GM18861 (cell line): ENCODE data around the gene LMOD3.

Experiments
- ATAC-seq: cut with Tn5 transposase; IDR thresholded peaks from one replicate; pipeline ENCODE4 v1.9.1; 2021; ENCODE audit not compliant: unreplicated experiment

The LMOD3 gene

GRCh38 chr3:69094467-69095205 is 27.8 kb downstream of the LMOD3 start:
- ATAC-seq: no peak

DNA sequence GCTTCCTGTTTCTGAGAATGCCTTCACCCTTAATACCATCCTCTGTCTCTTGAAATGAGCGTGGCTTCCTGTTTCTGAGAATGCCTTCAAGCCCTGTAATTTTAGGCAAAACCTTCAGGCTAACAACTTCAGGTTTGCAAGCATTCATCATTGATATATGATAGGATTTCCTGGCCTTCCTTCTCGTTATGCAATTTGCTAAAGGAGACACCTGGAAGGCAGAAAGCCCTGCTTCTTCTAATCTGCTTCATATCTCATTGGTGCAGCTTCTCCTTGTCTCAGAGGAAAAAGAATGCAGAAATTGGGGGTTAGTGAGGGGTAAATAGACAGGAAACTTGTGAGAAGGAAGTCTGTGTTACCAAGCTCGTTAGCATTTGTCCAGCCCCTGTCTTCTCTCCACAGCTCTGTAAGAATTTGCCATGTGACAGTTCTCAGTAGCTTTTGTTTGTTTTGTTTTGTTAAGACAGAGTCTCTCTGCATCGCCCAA is 30.3 kb downstream of the LMOD3 start:
- ATAC-seq: peak; percentile 71

- ATAC-seq: no peak
Observed at GRCh38 chr3:69091389-69092029, 30.9 kb downstream of the LMOD3 start.

DNA sequence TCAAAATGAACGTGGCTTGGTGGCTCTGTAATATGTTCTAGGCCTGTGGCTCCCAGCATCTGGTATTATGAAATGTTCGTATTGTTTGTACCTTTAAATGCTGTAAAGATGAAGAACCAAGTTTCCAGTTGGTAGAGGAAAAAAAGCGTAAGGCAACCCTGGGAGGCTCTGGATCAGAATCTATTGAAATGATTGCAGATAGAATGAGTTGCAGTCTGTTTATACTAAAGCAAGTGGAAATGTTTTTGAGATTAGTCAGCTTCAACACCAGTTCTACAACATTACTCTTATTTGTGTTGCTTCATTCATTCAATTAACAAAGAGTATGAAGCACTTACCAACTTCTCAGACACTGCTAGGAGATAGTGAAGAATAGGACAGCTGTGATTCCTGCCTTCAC is 32.4 kb downstream of the LMOD3 start:
- no peak for ATAC-seq

DNA sequence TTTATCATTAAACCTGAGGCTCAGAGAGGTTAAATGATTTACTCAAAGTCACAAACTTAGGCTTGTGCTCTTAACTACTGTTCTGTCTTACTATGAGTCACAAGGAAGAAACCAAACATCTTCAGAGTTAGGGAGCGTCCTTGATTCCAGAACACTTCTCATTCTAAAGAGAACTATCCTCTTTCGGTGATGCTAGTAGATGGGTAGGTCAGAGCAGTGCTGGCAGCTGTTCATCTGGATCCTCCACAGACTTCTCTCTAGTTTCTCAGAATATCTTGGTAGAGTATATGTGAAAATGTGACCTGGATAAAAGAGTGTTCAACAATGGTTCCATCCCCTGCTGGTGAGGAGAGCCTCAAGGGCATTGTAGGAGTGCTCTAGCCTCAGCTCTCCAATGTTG is 34.3 kb downstream of the LMOD3 start:
- peak; percentile 35 for ATAC-seq

DNA sequence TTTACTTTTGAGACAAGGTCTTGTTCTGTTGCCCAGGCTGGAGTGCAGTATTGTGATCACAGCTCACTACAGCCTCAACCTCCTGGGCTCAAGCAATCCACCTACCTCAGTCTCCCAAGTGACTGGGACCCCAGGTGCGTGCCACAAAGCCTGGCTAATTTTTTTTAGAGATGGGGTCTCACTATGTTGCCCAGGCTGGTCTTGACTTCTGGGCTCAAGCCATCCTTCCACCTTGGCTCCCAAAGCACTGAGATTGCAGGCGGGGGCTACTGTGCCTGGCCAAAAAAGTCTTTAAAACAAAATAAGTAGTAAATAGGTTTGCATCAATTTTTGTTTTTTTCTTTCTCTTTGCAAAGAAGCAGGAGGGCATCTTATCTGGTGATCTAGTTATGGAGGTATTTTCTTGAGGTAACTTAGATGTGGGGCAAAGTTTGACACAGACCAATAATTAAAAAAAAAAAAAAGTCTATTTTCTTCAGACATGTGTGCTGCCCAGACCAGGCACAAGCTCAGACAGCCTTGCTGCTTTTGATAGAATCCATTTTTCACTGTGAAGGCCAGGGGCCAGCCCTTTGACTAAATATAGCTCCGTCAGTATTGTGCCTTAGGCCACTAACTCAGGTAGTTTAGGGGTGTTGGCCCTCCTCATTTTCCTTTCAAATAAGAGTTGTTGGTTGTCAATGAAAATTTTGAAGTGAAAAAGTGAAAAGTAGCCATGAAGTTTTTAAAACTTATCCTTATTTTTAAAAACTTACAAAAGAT is 35.2 kb downstream of the LMOD3 start:
- ATAC-seq: no peak

DNA sequence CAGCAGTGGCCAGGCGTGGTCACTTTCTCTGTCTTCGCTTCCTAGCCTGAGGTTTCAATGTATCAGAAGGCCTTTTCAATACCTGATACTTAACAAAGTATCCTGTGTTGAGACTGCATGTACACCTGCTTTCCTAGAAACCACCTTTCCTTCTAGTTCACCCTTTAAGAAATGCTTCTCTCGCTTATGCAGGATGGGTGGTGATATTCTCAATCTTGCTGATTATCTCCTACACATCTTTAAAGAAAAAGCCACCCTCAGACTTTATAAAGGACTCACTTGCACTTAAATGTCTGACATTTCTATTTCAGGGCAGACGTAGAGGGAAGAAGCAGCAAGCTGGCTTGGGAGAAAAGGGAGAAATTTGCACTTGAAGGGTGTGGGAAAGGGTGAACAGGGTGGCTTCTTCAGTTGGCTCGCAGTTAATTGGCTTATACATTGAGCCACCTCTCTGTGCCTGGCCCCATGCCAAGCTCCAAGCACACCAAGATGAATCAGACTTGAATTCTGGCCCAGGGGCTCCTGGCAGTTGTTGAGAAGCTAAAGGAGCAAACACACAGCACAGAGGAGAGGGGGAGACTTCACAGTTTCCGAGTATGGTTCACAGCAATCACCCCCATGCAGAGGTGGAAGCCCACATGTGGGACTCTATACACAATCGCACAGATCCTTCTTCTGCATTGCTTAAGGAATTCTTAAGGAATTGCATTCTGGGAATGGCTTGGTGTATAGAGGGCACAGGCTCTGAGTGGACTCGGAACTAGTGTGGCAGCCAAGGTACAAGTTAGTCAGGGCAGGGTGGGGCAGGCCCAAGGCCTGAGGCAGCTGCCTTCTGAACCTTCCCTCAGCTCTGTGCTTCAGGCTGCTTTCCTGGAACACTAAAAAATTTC is 36.3 kb downstream of the LMOD3 start:
- ATAC-seq: no peak

DNA sequence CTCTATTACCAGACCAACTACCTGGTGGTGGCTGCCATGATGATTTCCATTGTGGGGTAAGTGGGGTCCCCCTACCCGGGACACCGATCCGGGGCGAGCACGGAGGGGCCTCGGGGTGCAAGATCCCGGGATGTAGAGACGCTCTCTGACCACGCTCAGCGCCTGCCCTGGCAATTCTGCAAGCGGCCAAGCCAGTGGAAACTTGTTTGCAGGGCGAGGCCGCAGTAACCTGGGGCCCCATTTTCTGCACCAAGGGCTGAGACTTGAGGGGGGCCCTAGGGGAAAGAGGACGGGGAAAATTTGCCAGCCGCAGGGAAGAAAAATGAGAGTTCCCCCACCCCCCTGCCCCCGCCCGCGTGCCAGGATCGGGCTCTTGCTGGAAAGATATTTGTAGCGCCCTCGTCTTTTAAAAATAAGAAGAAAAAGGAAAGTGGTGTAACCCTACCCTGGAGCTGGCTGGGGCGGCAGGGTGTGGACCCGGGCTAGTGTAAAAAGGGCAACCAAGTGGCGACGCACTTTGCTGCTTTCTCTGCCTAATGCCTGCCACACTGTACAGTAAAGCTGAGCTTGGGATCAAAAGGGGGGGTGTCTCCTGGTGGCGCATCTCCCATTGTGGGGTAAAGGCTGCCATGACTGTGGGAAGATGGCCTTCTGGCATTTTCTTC is 37.1 kb downstream of the LMOD3 start:
- no peak for ATAC-seq

DNA sequence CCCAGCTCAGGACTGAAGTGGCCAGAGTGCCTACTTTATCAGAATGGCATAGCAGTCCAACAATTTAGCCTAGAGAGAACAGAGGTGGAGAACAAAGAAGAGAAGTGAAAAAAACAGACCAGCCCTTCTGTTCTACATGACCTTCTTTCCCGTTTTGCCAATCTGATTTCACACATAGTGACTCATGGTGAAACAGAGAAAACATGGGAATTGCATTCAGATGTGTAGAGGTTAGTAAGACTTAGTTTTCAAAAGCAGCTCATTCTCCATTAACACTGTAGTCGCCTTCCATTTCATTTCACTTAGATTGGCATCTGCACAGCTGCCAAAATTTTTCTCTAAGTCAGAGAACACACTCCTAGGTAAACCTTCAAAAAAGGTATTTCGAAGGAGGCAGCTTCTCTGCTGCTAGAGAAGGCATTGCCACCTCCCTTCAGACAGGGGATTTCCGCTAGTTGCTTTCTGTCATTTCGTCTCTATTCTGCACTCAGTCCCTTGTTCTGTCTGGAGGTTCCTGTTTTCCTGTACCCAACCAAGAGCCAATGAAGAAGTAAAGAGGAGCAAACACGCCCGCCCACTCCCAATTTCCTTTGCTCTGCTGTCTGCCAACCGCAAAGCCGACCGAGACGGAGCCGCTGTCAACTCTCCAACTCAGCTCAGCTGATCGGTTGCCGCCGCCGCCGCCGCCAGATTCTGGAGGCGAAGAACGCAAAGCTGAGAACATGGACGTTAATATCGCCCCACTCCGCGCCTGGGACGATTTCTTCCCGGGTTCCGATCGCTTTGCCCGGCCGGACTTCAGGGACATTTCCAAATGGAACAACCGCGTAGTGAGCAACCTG is 37.8 kb downstream of the LMOD3 start, which contains the start of gene ARL6IP5:
Gene ARL6IP5, plus strand, starts transcription at position 612 of the 842 bp plus-strand sequence. Its CDS starts 111 bp downstream, at position 723.
- peak; percentile 44 for ATAC-seq

GRCh38 chr3:69082805-69083204 is 39.6 kb downstream of the LMOD3 start:
- ATAC-seq: peak; percentile 68

DNA sequence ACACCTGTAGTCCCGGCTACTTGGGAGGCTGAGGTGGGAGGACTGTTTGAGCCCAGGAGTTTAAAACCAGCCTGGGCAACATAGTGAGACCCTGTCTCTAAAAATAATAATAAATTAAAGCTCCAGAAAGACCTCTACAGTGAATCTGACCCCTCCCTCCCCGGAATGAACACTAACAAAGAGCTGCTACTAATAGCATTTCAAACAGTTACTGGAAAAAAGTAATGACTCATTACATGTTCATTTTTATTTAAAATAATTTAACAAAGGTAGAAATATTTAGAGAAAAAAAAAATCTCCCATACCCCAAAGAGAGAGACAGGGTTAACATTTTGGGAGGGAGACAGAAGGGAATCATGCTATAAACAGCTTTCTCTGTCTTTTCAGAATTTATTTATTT is 40.0 kb downstream of the LMOD3 start:
- no peak for ATAC-seq

- ATAC-seq: no peak
Observed at GRCh38 chr3:69081583-69082262, 40.7 kb downstream of the LMOD3 start.

GRCh38 chr3:69080233-69080920 is 42.0 kb downstream of the LMOD3 start, which contains the start of gene UBA3:
Gene UBA3 (minus strand): TSS chr3:69080365. CDS start chr3:69080353, 12 bp downstream.
- peak; percentile 20 for ATAC-seq

DNA sequence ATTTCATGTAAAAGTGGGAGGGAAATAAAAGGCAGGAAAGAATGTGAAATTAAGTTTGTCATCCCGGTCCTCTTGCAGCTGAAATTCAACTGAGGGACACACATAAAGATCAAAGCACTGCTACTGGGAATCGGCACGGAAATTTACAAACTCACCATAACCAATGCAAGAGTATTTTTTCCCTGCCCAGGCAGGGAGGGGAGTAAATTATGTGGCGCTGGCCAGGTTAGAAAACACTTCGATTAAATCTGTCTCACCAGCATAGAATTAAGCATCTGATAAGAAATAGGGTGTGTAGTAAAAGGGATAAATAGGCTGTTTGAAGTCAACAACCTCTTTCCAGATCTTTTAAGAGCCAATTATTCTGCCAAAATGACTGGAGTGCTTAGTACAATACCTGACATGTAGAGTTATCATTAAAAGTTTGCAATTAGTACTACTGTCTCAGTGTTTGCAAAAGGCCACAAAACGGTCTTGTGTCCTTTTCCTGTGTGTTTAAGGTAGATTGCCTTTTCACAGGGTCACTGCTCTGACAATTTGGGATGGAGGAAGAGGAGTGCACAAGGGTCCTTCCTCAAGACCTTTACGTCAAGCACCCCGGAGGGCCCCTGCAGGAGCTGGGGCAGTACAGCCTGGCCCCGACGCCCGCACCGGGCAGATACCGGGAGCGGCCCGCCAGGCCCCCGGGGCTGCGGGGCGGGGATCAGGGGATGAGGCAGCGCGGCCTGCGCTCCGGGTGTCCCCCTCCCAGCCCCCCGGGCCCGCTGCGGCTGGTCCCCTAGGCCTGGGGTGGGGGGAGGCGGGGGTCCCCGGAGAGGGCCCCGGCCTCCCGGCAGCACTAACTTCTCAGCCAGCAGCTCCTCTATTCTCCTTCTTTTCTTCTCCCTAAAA is 42.9 kb downstream of the LMOD3 start:
- ATAC-seq: no peak

GRCh38 chr3:69072928-69073327 is 49.5 kb downstream of the LMOD3 start:
- ATAC-seq: no peak

GRCh38 chr3:69066121-69066520 is 56.3 kb downstream of the LMOD3 start:
- ATAC-seq: no peak
